OCI-M2 (cell line): ENCODE data around the gene SNU13.
"Not testable (repeated sequence)": the region's sequence is repeated elsewhere in the genome, so short reads cannot be mapped to it uniquely, and the experiment has no call there.

Experiments
- DNase-seq: peaks from one replicate; lab custom pipeline; 2025; ENCODE audit not compliant: unreplicated experiment; lab: John Stamatoyannopoulos, UW

Gene SNU13

GRCh38 chr22:41647771-41648170 lies 40.9 kb downstream of the SNU13 start:
- no peak for DNase-seq

- DNase-seq, result no peak
Observed at GRCh38 chr22:41642331-41643110, 46.1 kb downstream of the SNU13 start.

- no peak for DNase-seq
Observed at GRCh38 chr22:41641854-41642253, 46.8 kb downstream of the SNU13 start.

GRCh38 chr22:41638748-41639147 lies 49.9 kb downstream of the SNU13 start:
- DNase-seq, result no peak

GRCh38 chr22:41638124-41638523 lies 50.5 kb downstream of the SNU13 start:
- DNase-seq, result no peak

GRCh38 chr22:41637623-41638022 lies 51.0 kb downstream of the SNU13 start:
- DNase-seq, result not testable (repeated sequence)

- no peak for DNase-seq
Observed at GRCh38 chr22:41636467-41636866, 52.2 kb downstream of the SNU13 start.

- not testable (repeated sequence) for DNase-seq
Observed at GRCh38 chr22:41634610-41635009, 54.1 kb downstream of the SNU13 start.

GRCh38 chr22:41631615-41632014 lies 57.1 kb downstream of the SNU13 start:
- DNase-seq, result not testable (repeated sequence)

GRCh38 chr22:41631115-41631514 lies 57.6 kb downstream of the SNU13 start:
- not testable (repeated sequence) for DNase-seq

GRCh38 chr22:41625577-41625976 lies 63.1 kb downstream of the SNU13 start:
- DNase-seq, result no peak
